RPMI7951 (cell line): ENCODE data around the gene RUBCN. TPM values are rescaled to one million over a fixed set of nuclear protein-coding genes. Genes with fewer than 3 reads are reported as not detected.
"Not testable (repeated sequence)": the region's sequence is repeated elsewhere in the genome, so short reads cannot be mapped to it uniquely, and the experiment has no call there.

Source experiments
- DNase-seq: peaks from one replicate; pipeline ENCODE4 v3.0.0-alpha.2; 2012; ENCODE audit warnings: low read depth
- total RNA-seq: library from RNA; depleted of rRNA; stranded (reverse); fragments of >200 nt; shearing (Covaris generic); gene quantifications from 2 replicates; pipeline ENCODE4 v1.2.3, GENCODE V29; 2014

The RUBCN gene
- total RNA-seq, 1 experiment from 2014 or later: 20.4 TPM

DNA sequence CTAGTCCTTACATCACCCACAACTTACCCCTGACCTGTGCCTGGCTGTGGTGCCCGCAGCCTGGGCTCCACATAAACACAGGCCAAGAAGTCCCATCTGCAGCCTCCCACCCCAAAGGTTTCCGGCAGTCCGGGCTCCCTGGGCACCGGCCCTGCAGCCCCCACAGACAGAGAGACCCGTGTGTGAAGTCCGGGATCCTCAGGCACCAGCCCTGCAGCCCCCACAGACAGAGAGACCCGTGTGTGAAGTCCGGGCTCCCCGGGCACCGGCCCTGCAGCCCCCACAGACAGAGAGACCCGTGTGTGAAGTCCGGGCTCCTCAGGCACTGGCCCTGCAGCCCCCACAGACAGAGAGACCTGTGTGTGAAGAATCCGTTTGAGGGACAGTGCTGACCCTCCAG lies 78.0 kb downstream of the RUBCN start:
- DNase-seq: not testable (repeated sequence)

- not testable (repeated sequence) for DNase-seq
These were observed 79.0 kb downstream of the RUBCN start for GRCh38 chr3:197657541-197658292.

DNA sequence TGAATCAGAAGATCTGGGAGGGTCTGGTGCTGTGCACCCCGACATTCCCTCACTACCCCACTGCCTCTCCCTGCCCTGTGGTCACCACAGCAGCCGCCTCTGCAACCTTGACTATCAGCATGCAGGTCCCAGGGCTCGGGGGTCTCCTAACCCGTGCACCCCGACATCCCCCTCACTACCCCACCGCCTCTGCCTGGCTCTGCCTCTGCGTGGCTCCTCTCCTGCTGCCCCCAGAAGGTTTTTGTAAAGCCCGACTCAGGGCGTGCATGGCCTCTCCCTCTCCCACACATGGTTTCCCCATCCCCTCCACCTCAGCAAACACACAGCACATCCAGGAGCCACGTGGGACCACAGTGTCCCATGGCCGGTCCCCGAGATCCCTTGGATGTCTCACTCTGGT lies 79.7 kb downstream of the RUBCN start:
- DNase-seq: not testable (repeated sequence)

GRCh38 chr3:197656129-197656528 lies 80.6 kb downstream of the RUBCN start:
- DNase-seq: not testable (repeated sequence)

DNA sequence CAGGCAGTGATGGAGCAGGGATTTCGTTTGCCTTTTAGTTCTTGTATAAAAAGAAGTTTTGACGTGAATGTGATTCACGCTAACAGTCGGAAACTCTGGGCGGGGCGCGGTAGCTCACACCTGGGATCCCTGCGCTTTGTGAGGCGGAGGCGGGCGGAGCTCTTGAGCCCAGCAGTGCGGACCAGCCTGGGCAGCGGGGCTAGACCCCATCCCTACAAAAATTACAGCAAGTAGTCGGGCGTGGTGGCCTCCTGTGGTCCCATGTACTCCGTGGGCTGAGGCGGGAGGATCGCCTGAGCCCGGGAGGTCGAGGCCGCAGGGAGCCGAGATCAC lies 81.7 kb downstream of the RUBCN start:
- not testable (repeated sequence) for DNase-seq

DNA sequence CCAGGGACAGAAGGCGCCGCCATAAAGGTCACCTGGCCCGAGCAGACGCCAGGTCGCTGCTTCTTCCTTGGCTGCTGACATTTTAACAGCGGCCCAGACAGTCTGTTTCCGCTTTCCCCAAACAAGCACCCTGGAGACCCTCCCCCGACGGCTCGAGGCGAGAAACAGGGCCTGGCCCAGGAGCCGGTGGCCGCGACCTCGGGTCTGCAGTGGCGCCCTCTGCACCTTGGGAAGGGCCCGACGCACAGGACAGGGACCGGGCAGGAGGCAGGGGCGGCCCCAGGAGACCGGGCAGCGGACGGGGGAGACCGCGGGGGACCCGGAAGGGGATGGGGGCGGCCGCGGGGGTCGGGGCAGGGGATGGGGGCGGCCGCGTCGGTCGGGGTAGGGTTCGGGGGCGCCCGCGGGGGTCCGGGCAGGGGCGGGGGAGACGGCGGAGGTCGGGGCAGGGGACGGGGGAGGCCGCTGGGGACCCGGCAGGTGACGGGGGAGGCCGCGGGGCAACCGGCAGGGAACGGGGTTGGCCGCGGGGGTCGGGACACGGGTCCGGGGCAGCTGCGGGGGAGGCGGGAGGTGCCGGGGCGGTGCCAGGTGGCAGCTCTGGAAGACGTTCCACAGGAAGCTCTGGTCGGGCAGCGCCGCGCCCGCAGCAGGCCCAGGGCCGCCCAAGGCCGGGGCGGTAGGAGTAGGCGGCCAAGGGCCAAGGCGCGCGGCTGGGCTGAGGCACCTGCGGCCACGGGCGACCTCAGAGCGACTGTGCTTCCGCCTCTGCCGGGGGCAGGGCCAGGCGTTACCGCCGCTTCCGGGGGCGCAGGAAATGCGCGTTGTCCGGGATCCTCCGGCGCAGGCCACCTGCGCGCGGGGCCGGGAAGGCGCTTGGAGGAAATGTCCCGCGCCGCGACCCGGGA lies 82.4 kb downstream of the RUBCN start:
- DNase-seq: not testable (repeated sequence)

- DNase-seq: not testable (repeated sequence)
These were observed 83.8 kb downstream of the RUBCN start for GRCh38 chr3:197652860-197653259.

- not testable (repeated sequence) for DNase-seq
These were observed 89.1 kb downstream of the RUBCN start for GRCh38 chr3:197647649-197648048.

- not testable (repeated sequence) for DNase-seq
These were observed 89.5 kb downstream of the RUBCN start for GRCh38 chr3:197647191-197647590.

DNA sequence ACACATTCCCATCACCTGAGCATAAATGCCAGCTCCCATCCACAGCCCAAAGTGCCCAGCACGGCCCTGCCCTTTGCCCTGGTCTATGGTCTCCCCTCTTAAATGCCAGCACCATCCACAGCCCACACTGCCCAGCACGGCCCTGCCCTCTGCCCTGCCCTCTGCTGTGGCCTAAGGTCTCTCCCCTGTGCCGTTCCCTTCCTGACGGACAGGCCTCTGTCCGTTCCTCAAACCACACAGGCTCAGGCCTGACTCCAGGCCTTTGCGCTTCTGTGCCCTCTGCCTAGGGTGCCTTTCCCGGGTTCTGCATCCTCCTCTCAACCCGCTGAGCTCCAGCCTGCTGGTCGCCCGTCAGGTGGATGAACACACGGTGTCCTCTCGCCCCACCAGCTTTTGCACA lies 90.4 kb downstream of the RUBCN start:
- DNase-seq: not testable (repeated sequence)

GRCh38 chr3:197637556-197637955 lies 99.1 kb downstream of the RUBCN start:
- DNase-seq: not testable (repeated sequence)

DNA sequence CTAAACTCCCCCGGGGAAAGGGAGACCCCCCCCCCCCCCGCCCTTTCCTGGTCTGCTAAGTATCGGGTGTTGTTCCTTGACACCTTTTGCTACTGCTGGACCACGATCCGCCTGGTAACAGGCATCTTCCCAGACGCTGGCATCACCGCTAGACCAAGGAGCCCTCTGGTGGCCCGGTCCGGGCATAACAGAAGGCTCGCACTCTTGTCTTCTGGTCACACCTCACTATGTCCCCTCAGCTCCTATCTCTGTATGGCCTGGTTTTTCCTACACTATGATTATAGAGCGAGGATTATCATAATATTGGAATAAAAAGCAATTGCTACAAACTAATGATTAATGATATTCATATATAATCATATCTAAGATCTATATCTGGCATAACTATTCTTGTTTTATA lies 104.7 kb downstream of the RUBCN start:
- DNase-seq: peak; percentile 18

GRCh38 chr3:197630766-197631165 lies 105.9 kb downstream of the RUBCN start:
- DNase-seq: not testable (repeated sequence)

GRCh38 chr3:197629286-197629685 lies 107.4 kb downstream of the RUBCN start:
- not testable (repeated sequence) for DNase-seq

GRCh38 chr3:197627772-197628523 lies 108.8 kb downstream of the RUBCN start:
- peak; percentile 74 for DNase-seq

GRCh38 chr3:197627158-197627771 lies 109.4 kb downstream of the RUBCN start:
- not testable (repeated sequence) for DNase-seq

DNA sequence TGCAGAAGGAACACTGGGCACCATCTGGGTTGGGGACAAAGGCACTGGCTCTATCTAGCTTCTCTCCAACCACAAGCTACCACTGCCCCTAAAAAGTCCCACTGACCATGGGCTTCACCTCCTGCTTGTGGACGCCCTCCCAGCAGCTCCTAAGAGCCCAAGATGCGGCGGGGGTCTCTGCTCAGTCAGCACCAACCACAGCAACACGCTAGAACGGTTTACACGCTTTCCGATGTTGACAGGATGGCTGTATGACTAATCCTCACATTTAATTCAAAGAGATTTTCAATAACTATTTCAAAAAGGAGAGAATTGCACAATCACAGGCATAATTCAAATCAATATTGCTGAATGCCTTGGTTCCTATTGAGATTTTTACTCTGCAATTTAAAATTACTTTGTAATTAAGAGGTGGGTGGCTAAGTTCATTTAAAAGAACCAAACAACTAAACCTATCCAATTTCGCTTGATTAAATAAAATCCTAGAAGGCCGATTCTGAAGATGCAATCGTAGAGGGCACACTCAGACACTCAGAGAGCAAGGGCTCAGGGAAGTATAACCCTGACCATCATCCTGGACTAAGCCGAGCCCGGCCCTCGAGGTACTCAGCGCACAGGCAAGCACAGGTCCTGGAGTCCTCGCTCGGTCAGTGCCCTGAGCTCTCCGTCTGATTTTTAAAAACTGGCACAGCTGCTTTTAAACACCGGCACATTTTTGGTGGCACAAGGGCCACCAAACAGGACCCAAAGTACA lies 110.1 kb downstream of the RUBCN start:
- not testable (repeated sequence) for DNase-seq

DNA sequence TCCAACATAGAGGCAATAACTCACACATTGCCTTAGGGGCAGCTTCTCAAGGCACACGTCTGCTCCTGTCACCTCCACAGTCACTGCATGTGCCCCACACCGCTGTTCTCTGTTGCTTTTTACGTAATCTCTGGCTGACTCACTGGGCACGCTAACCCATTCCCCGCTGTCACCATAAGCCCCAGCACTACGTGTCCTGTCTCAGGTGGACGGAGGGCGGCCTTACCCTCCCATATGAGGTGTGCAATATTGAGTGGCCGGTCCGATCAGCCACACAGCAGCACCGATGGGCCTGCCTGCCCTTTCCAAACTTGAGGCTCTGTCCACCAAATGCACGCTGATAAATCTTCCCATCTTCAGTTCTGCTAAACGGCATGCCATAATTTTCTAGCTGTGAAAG lies 115.2 kb downstream of the RUBCN start:
- DNase-seq: not testable (repeated sequence)
